Smooth muscle cell (in vitro differentiated cells): Measurements from ENCODE around the gene ADAM23. TPM values are rescaled to one million over a fixed set of nuclear protein-coding genes. Genes with fewer than 3 reads are reported as not detected.

ENCODE experiments used
- DNase-seq: peaks from one replicate; lab custom pipeline; 2025; ENCODE audit not compliant: unreplicated experiment; lab: John Stamatoyannopoulos, UW
- H2AFZ ChIP-seq: fragments of 200-600 bp; sonication (generic); 2 replicates; pipeline ENCODE4 v1.6.0; 2016; ENCODE audit warnings: antibody characterized with exemption, low read depth, mild to moderate bottlenecking
- H3F3A ChIP-seq: fragments of 200-600 bp; sonication (generic); 2 replicates; pipeline ENCODE4 v1.6.0; 2017; ENCODE audit warnings: antibody characterized with exemption, low read depth
- H3K27ac ChIP-seq: fragments of 200-600 bp; sonication (generic); 2 replicates; pipeline ENCODE4 v1.5.1; 2016; ENCODE audit warnings: low read depth, mild to moderate bottlenecking
- H3K27me3 ChIP-seq: fragments of 200-600 bp; sonication (generic); 2 replicates; pipeline ENCODE4 v1.6.1; 2016; ENCODE audit warnings: low read depth, mild to moderate bottlenecking
- H3K36me3 ChIP-seq: fragments of 200-600 bp; sonication (generic); 2 replicates; pipeline ENCODE4 v1.5.1; 2016; ENCODE audit warnings: low read depth
- H3K4me1 ChIP-seq: fragments of 200-600 bp; sonication (generic); 2 replicates; pipeline ENCODE4 v1.5.1; 2016; ENCODE audit warnings: low read depth
- H3K4me2 ChIP-seq: fragments of 200-600 bp; sonication (generic); 2 replicates; pipeline ENCODE4 v1.6.0; 2016; ENCODE audit warnings: mild to moderate bottlenecking
- H3K4me3 ChIP-seq: fragments of 200-600 bp; sonication (generic); 2 replicates; pipeline ENCODE4 v1.5.1; 2016; ENCODE audit warnings: mild to moderate bottlenecking
- H3K79me2 ChIP-seq: fragments of 200-600 bp; sonication (generic); 2 replicates; pipeline ENCODE4 v1.6.0; 2016; ENCODE audit warnings: low read depth, mild to moderate bottlenecking
- H3K9ac ChIP-seq: fragments of 200-600 bp; sonication (generic); 2 replicates; pipeline ENCODE4 v1.6.0; 2016; ENCODE audit warnings: low read depth
- H3K9me3 ChIP-seq: fragments of 200-600 bp; sonication (generic); replicated peaks from 2 replicates; pipeline ENCODE4 v1.5.1; 2016; ENCODE audit warnings: low read depth
- H4K20me1 ChIP-seq: fragments of 200-600 bp; sonication (generic); 2 replicates; pipeline ENCODE4 v1.6.0; 2016; ENCODE audit warnings: low read depth
- CTCF ChIP-seq: fragments of 200-600 bp; sonication (generic); IDR thresholded peaks from 2 replicates; pipeline ENCODE4 v1.5.1; 2017; ENCODE audit warnings: borderline replicate concordance, mild to moderate bottlenecking, antibody characterized with exemption; ENCODE audit not compliant: insufficient read depth, poor library complexity, severe bottlenecking
- WGBS: methylation state at CpG from one replicate; pipeline ENCODE4 v1.1.7; 2016; ENCODE audit warnings: low lambda C conversion rate; 5-methylcytosine and 5-hydroxymethylcytosine counted together
- polyA plus RNA-seq: library from polyadenylated mRNA; unstranded; fragments of >200 nt; fragmentation: Nextera tagmentation; extraction: Ambion mirVana; gene quantifications from 2 replicates; pipeline ENCODE4 v1.2.1, GENCODE V29; 2016
- total RNA-seq: library from RNA; depleted of rRNA; stranded (reverse); fragments of >200 nt; gene quantifications from 2 replicates; pipeline ENCODE4 v1.2.3, GENCODE V29; 2014

Gene ADAM23
- total and polyA plus RNA-seq, 2 experiments from 2014 or later = 7.0 to 18.2 TPM

- H3K4me2 ChIP-seq = no peak overlapping the region
- no peak overlapping the region for H2AFZ ChIP-seq
- no peak overlapping the region for H3K27ac ChIP-seq
- no peaks in the 10 kb centered on the region for H3K9me3 ChIP-seq
- H3K4me3 ChIP-seq = no peak overlapping the region
- H3K36me3 ChIP-seq = no peaks in the 10 kb centered on the region
- WGBS = 84% methylated on average over 4 of the region's 4 CpGs
- H3K4me1 ChIP-seq = no peaks in the 10 kb centered on the region
- H3F3A ChIP-seq = no peaks in the 10 kb centered on the region
- DNase-seq = no peak
- H3K27me3 ChIP-seq = no peaks in the 10 kb centered on the region
- H3K9ac ChIP-seq = no peak overlapping the region
- H4K20me1 ChIP-seq = no peaks in the 10 kb centered on the region
- TF ChIP-seq CTCF = no peak
- no peaks in the 10 kb centered on the region for H3K79me2 ChIP-seq
Observed at GRCh38 chr2:206502729-206503128, 59.4 kb downstream of the ADAM23 start.

DNA sequence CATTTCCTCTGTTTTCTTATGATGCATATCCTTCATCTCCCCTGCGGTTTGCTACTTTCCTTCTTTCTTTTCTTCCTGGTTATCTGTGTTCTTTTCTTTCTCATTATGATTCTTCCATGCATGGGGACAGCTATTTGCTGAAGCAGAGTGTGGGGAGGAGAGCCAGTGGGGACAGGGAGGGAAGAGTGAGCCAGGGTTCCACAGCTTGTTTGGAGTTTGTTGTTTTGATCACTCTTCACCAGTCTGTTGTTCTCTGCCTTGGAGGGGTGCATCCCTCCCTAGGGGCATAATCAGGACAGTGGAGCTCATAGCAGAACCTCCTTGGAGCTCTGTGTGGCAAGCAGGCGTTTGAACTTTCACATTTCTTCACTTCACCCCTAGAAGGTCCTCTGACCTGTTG, 68.0 kb downstream of the ADAM23 start:
- no peak overlapping the region for H3K27ac ChIP-seq
- no peaks in the 10 kb centered on the region for H3K4me1 ChIP-seq
- H3K79me2 ChIP-seq = no peaks in the 10 kb centered on the region
- no peaks in the 10 kb centered on the region for H4K20me1 ChIP-seq
- 76% methylated on average over 2 of the region's 2 CpGs for WGBS
- no peak for TF ChIP-seq CTCF
- no peak for DNase-seq
- no peak overlapping the region for H2AFZ ChIP-seq
- H3K27me3 ChIP-seq = no peaks in the 10 kb centered on the region
- no peaks in the 10 kb centered on the region for H3K36me3 ChIP-seq
- no peak overlapping the region for H3K4me3 ChIP-seq
- no peaks in the 10 kb centered on the region for H3K9me3 ChIP-seq
- H3K4me2 ChIP-seq = no peak overlapping the region
- H3F3A ChIP-seq = no peaks in the 10 kb centered on the region
- no peak overlapping the region for H3K9ac ChIP-seq

GRCh38 chr2:206512999-206513398, 69.7 kb downstream of the ADAM23 start:
- no peak overlapping the region for H3K27ac ChIP-seq
- H3K36me3 ChIP-seq = no peaks in the 10 kb centered on the region
- no peaks in the 10 kb centered on the region for H4K20me1 ChIP-seq
- H3K4me3 ChIP-seq = no peak overlapping the region
- H2AFZ ChIP-seq = no peak overlapping the region
- H3K9me3 ChIP-seq = no peaks in the 10 kb centered on the region
- TF ChIP-seq CTCF = no peak
- H3F3A ChIP-seq = no peaks in the 10 kb centered on the region
- H3K4me1 ChIP-seq = no peaks in the 10 kb centered on the region
- no peak for DNase-seq
- H3K79me2 ChIP-seq = no peaks in the 10 kb centered on the region
- whole genome bisulfite sequencing = 82% methylated on average over 1 of the region's 1 CpG
- no peaks in the 10 kb centered on the region for H3K27me3 ChIP-seq
- no peak overlapping the region for H3K4me2 ChIP-seq
- no peak overlapping the region for H3K9ac ChIP-seq

- no peak for TF ChIP-seq CTCF
- no peaks in the 10 kb centered on the region for H3F3A ChIP-seq
- no peak overlapping the region for H3K9ac ChIP-seq
- no peak overlapping the region for H2AFZ ChIP-seq
- no peaks in the 10 kb centered on the region for H3K9me3 ChIP-seq
- H3K79me2 ChIP-seq = no peaks in the 10 kb centered on the region
- 87% methylated on average over 1 of the region's 1 CpG for WGBS
- no peak overlapping the region for H3K4me3 ChIP-seq
- no peak for DNase-seq
- no peaks in the 10 kb centered on the region for H3K27me3 ChIP-seq
- no peak overlapping the region for H3K27ac ChIP-seq
- H3K4me2 ChIP-seq = no peak overlapping the region
- no peaks in the 10 kb centered on the region for H3K4me1 ChIP-seq
- no peaks in the 10 kb centered on the region for H3K36me3 ChIP-seq
- H4K20me1 ChIP-seq = no peaks in the 10 kb centered on the region
Observed at GRCh38 chr2:206515580-206515979, 72.2 kb downstream of the ADAM23 start.
